NCI-H146 treated with DMSO at 0.1 percent for 48 hours (cell line): ENCODE results near the gene LGR5.
"Not testable (repeated sequence)": the region's sequence is repeated elsewhere in the genome, so short reads cannot be mapped to it uniquely, and the experiment has no call there.

Experiments used
- DNase-seq: peaks from one replicate; lab custom pipeline; 2025; ENCODE audit not compliant: unreplicated experiment; lab: John Stamatoyannopoulos, UW

Gene LGR5

DNA sequence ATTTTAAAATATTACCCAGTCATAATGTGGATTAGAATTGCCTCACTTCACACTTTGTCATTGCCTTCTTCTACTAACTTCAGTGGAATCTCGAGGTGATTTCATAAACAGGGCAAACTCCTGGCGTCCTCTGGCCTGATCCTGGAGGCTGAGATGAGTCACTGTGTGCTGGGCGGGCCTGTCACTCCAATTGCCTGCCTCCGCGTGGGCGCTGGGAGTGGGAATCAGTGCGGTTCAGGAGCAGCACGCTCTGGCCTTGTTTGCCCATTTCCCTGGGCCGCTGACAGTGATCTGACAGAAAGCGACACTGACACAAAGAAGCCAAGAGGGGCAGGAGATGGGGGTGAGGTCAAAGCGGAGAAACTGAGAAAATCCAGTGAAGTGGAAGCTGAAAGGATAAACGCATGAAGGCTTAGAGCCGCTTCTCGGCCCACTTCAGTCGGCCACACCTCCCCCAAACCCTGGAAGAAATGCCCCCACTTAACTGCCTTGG lies 29.7 kb downstream of the LGR5 start:
- DNase-seq = no peak

DNA sequence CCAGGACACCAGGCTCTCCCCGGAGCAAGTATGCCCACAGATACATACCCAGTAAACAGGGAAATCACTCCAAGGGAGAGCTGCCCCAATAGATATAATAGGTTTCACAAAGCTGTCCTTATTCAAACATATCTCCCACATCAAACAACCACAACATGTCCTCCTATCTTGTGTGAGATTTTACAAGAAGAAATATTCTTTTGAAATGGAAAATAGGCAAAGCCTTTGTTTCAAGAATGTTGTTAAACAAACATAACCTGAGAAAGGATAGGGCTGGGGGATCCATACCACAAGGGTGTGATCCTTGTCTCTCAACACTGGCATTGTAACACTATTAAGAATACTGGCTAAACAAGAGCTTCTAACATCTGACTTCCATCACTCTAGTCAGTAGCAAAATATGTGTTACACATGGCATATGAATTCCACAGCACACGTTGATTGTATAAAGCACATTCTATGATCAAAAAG lies 32.9 kb downstream of the LGR5 start:
- DNase-seq = no peak

DNA sequence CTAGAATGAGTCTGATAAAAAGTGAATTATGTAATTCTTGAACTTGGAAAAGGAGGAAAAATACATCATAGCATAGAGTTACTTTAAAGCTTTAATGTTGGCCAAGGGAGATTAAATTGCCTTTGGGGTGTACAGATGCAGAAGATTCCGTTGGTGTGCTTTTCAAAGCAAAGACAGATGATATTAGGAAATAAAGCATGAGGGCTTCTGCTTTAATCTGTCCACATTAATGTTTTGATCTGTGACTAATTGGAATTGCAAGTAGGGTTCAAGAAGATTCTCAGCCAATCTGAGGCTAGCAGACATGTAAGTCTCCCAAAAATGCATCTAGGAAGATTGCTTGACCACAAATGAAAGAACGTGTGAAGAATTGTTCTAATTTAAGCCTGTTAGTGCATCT lies 35.2 kb downstream of the LGR5 start:
- no peak for DNase-seq

DNA sequence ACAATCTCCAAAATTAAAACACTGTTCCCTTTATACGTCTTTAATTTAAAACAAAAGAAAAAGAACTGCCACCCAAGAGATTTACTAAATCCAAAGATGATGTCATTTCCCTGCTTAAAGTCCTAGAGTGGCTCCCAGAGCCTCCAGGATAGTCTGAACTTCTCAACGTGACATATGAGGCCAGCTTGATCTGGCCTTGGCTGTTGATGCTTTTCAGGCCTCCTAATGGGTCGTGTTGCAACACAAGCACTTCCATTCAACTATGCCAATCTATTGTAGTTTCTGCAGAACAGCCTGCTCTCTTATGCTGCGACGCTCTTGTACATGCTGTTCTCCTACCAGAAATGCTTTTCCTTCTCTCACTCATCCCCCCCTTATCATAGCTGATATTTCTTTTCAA lies 35.7 kb downstream of the LGR5 start:
- no peak for DNase-seq

DNA sequence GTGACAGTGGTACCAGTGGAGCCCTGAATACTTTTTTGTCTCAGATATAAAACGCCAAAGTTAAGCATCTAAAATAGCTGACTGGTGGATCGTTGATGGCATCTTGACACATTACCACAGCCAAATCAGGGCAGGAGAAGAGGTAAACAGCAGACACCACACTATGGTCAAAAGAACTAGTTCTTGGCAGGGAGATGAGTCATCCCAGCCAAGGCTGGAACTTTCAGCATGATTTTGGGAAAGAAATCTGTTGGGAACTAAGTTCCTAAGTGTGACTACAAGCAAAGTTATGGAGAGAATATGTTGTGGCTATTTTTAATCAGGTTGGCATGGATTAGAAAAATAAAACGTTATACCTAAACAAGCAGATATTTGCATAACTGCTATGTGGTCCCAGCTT lies 36.9 kb downstream of the LGR5 start:
- DNase-seq = no peak

DNA sequence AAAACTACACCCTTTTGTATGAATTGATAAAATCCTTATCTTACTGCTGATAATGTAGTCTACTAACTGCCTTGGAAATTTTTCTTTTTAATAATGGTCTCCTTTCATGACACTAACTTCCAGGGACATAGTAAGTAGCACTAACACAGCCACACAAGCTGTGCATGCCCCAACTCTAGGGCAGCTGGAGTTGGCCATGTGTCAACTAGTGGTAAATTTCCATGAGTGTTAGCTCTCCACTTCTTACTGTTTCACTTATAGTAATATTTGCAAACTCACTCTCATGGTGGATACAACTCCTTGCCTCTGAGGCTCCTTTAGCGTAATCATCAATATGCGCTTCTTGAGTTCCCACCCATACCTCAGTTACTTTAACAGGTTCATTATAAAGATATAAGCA lies 38.0 kb downstream of the LGR5 start:
- no peak for DNase-seq

DNA sequence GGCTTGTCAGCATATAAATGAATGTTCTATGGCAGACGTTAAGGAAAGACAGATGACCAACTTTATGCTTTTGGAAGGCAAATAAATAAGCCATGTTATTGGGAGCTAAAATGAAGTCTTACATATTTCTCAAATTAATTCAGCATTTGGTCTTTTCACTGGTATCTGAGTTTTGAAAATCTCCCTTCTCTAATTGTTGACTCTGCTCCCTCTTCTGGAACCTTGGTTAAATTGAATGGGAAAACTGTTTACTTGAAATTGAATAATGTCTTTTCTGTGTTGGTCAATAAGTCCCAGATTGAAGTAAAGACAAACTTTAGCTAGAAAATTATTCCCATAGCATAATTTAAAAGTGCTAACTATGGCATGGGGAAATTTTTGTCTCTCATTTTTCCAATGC lies 38.7 kb downstream of the LGR5 start:
- no peak for DNase-seq

DNA sequence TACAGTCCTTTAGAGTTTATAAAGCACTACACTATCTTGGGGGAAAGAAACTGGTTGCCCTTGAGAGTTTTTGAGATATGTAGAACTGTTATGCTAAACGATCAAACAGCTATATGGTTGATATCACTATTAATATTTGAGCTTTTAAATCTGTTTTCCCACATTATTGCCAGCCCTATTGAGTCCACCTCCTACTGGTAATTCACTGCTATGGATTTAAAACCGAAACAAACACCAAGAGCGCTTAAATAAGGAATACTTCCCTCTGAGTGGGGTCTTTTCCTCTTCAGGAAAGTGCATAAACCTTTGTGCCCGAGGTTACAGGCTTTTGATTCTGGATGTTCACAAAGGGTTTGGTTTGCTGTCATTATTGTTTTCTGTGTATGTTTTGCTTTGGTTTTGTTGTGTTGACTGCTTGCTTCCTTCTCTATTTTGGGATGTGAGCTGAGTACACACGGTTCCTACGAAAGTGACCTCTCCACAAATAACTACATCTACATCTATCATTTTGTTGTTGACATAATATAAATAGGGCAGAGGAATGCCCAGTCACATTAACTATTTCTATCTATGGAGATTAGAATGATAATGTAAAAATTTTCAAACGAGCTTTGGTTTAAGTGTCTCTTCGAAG lies 44.8 kb downstream of the LGR5 start:
- DNase-seq = no peak

DNA sequence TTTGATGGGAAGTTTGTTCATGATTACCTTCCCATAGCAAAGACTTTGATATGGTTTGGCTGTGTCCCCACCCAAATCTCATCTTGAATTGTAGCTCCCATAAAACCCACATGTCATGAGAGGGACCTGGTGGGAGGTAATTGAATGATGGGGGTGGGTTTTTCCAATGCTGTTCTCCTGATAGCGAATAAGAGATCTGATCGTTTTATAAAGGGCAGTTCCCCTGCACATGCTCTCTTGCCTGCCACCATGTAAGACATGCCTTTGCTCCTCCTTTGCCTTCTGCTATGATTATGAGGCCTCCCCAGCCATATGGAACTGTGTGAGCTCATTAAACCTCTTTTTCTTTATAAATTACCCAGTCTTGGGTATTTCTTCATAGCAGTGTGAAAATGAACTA lies 51.2 kb downstream of the LGR5 start:
- DNase-seq = not testable (repeated sequence)

DNA sequence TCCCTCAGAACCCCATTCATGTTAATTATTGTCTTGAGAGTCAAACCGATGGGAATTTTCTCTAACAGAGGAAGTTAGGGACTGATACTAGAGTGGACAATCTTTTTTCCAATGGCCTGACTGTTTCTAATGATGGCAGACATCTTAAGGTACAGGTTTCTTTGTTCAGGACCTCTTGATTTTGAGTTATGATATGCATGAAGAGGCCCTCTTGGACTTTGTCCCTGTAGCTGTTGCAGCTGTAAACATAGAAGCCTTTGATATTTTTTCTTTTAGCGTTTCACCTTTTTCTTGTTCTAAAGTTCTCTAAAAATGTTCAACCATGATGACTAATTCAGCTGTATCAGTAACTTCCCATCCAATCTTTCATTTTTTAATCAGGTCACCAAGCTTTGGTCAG lies 53.0 kb downstream of the LGR5 start:
- DNase-seq = no peak

DNA sequence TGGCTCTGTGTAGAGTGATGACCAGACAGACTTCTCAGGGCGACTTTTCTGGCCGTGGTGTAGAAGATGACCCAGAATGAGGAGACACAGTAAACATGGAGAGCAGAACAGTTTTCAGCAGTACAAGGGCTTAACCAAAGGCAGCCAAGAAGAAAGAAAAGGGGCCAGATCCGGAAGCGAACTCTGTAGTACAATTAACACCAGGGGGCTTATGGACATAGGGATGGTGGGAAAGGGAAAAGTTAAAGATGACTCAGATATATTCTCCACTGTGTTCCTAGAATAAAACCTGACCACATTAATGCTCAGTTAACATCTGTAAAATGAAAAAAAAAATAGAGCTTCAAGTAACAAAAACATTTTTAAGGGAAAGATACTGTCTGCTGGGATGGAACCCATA lies 60.2 kb downstream of the LGR5 start:
- DNase-seq = no peak

DNA sequence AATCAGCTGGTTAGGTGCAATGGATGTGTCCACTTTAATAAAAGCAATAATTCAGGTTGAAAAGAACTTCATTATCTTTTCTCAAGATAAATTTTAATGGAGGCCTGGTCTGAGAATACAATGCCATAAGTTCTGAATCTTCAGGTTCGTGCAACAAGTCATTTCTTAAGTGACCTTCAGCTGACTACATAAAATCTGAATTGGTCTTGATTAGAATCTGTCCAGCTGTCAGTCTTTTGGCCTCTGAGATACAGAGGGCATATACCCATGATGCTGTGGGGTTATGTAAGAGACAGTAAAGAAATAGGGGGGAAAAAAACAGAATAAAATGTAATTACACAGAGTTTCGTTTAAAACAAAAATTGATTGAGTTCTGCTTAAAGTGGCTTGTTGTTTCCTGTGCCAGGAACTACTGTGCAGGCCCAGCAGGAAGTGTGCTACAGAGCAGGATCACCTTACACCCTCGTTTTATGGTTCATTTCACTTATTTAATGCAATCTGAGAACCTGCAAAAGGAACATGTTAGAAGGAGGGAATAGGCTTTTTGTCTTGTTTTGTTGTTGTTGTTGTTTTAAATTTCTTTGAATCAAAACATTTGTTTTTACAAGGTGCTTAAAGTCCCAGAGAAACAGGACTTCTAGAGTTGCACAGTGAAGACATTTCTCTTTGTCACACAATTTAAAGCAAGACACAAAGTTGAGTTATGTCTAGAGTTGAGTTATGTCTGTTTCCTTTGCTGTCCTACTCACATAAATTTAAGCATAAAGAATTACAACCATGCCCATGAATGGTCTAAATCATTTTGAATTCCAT lies 64.2 kb downstream of the LGR5 start:
- peak; percentile 36 for DNase-seq

DNA sequence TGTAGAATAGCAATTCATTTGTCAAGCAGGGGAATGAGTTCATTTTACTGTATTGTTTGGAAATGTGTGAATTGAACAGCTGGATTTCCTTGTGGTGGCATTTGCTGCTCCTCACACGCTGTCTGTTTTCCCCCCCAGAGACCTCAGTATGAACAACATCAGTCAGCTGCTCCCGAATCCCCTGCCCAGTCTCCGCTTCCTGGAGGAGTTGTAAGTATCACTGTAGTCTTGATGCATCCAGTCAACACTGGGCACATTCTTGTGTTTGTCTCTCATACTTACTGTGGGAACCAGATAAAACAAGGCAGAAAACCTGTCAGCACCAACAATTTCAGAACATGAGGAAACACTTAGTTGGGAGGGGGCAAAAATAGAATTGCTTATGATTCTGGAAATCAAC lies 64.9 kb downstream of the LGR5 start:
- no peak for DNase-seq

DNA sequence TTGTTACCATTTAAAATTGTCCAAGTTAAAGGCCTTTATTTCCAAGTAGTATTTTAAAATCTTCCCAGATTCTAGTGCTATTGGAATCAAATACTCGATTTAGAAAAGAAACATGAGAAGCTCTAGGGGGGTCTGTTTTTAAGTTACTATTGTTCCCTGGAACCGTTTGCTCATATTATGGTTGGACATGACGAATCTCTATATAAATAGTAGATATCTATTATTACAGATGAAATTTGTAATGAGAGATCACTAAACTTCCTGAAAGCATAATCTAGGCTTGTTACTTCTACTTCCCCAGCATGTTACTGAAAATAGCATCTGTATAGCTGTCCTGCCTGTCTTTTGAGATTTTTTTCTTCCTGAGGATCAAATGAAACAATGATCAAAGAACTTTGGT lies 70.1 kb downstream of the LGR5 start:
- no peak for DNase-seq

DNA sequence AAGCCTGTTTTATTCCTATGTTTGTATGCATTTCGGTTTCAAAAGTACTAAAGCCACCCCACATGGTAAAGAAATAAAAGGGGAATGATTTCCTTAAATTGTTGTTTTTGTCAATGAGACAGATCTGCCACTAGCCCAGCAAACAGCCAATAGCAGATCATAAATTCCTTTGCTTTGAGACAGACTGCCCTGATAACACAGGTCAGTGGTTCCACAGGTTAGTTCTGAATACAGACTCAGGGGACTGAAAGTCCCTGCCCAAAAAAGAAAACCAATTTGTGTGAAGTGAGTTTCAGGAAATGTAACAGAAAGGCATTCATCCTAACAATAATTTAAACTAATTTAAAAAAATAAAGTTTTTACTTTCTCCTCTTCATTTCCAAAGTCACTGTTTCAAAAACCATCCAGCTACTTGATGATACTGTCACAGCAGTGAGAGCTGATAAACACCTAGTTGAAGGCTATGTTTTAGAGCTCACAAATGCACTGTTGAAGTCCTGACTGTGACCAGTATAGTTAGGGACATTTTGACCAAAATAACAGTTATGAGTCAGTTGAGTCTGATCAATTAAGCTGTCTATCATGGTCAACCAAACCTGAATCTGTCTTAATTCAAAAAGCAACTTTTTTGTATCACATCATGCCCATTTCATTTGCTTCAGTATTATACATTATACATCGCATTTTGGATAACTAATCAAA lies 77.7 kb downstream of the LGR5 start:
- no peak for DNase-seq

DNA sequence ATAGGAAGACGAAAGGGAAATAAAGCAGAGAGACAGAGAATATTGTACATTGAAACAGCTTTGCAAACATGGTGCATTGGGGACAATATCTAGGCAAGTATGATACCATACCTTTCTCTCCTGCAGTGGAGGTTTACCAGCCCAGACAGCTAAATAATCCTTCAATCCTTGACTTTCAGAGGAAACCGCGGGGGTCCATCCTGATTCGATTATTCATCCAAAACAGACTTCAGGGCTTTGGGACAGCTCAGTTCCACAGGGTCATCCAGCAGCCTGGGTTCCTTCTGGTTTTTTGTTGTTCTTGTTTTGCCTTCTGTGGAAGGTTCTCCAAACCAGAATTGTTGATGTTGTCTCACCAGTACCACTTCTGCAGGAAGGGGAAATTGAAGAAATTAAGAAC lies 81.5 kb downstream of the LGR5 start:
- DNase-seq = no peak

DNA sequence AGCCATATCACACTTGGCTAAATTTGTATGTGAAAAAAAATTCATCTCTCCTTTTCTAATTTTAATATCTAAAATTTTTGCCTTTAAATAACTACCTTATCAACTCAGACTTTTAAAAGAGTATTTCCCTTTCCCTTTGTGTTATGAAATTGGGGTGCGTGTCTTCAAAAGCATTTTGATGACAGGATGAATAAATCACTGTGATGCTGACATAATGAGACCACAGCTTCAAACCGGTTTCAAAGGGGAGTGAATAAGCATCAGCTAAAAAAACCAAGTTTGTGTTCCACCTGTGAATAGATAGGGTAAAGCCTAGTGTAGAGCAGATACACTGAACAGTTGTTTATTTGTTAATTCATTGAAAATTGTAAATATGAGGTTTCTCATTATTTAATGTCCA lies 85.0 kb downstream of the LGR5 start:
- no peak for DNase-seq

DNA sequence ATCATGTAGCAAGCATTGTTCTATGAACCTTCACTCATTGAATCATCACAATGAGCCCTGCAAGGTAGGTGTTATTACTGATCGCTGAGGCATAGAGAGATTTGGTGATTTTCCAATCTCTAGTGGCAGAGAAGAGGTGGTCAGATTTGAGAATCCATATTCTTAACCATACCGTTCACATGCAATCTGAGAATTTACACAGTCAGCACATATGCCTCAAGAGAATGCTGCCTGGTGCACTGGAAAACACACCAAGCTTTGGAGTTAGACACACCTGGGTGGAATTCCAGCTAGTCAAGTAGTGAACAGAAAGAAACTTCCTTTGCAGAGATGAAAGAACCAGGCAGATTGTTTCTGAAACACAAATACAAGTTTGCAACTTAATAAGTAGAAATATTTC lies 94.1 kb downstream of the LGR5 start:
- DNase-seq = no peak

DNA sequence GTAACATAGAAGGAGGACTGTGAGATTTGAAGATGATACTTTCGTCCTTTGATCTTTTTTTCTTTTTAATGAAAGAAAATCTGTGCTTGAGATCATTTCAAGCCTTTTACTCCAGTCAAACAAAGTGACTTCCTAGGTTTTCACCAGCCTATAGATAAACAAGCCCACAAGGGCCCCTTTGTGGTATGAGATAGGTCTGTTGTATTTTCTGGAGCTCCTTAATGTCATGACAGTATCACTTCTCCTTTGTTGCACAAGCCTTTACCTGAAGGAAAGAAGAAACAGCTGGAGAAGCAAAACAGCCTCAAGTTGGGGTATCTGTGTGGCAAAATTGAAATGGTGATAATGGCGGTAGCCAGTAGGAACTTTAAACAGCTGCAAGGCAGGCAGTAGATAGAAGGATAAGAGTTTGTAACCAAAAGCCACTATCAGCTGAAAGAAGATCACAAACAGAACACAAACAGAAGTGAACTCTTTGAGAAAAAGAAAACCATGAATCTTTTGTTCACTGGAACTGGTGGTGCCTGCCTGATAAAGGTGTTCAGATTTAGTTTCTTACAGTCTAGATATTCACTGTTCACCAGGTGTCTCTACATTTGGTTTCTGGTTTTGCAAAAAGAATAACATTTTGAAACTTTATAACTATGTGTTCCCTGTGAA lies 96.8 kb downstream of the LGR5 start:
- DNase-seq = no peak

DNA sequence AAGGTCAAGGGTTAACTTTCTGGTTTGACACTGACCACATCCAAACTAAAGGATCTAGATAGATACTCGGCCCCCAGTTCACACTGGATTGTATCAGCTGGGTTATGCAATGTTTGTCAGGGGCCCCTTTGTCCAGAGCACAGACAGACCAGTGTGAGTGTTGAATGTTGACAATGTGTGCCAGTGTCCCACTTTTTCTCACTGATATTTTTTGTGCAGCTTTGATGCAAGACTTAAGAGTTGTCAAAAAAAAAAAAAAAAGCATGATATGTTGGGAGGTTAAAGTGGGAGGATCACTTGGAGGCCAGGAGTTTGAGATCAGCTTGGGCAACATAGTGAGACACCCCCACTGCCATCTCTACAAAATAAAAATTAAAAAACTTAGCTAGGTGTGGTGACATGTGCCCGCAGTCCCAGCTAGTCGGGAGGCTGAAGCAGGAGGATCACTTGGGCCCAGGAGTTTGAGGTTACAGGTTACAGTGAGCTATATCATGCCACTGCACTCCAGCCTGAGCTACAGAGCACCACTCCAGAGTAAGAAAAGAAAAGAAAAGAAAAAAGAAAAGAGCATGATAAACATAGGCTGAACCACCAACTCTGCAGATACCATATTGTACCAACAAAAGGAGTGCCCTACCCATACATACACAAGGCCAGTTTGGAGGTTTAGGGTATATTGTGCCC lies 97.5 kb downstream of the LGR5 start:
- DNase-seq = no peak

DNA sequence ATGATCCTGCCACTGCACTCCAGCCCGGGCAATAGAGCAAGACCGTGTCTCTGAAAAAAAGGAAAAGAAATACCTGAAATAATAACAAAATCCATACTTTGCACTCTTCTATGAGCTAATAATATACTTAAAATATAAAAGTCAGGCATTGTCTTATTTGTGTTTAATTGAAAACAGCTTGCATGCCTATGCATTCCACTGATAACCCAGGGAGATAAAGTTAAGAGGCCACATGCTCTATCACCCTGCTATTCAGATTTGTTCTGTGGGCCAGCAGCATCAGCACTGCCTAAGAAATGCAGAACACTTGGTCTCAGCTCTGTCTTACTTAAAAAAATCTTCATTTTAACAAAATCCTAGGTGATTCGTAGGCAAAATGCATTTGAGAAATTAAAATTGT lies 99.2 kb downstream of the LGR5 start:
- no peak for DNase-seq
